H1 (cell line): Measurements from ENCODE around the gene CELSR1.

Experiments used
- CTCF ChIP-seq, 3 experiments: IDR thresholded peaks; 1 replicate in 2 of 3; 2 replicates in 1 of 3; pipeline versions ENCODE4 v1.5.1 to v1.6.1; 2011; ENCODE audit warnings: low read length in 3 of 3, mild to moderate bottlenecking in 3 of 3, inconsistent platforms in 2 of 3, low read depth in 1 of 3, moderate library complexity in 1 of 3; ENCODE audit not compliant: insufficient read depth in 1 of 3; ENCODE audit errors: control extremely low read depth in 1 of 3
- GTF2F1 ChIP-seq: IDR thresholded peaks from 2 replicates; pipeline ENCODE4 v1.6.1; 2012; ENCODE audit warnings: low read depth, low read length, improper control_type of control experiment, borderline replicate concordance
- KDM1A ChIP-seq: fragments of 200-600, 300-600 bp; sonication (generic); IDR thresholded peaks from 2 replicates; pipeline ENCODE4 v1.7.1; 2016; ENCODE audit warnings: mild to moderate bottlenecking, low read length, borderline replicate concordance
- SIN3A ChIP-seq, 2 experiments: IDR thresholded peaks in 1 of 2; conservative IDR thresholded peaks in 1 of 2; 2 replicates each; pipeline ENCODE4 v1.6.1; 2011 to 2012; ENCODE audit warnings: low read length in 2 of 2, improper control_type of control experiment in 1 of 2, low read depth in 1 of 2, mild to moderate bottlenecking in 1 of 2

- no peak for TF ChIP-seq GTF2F1
- no peak for TF ChIP-seq CTCF (IDR thresholded peaks at IDR 0.05; ENCODE audit: control extremely low read depth in 1 of 3, insufficient read depth in 1 of 3, low read depth in 1 of 3, low read length in 3 of 3)
- no peak for TF ChIP-seq KDM1A
- no peak for TF ChIP-seq SIN3A (conservative IDR thresholded peaks at IDR 0.05 in 1 of 2, IDR thresholded peaks at IDR 0.05 in 1 of 2; ENCODE audit: low read depth in 1 of 2, low read length in 2 of 2)
Measured at GRCh38 chr22:46464701-46465344, 72.6 kb downstream of the CELSR1 start.
